ENCODE measurements around the gene COL4A1.

Gene COL4A1

GRCh38 chr13:110308656-110309359, 1.9 kb upstream of the COL4A1 start:
- no peak for DNase-seq

- DNase-seq, result no peak
Measured at GRCh38 chr13:110307767-110308655, 1.1 kb upstream of the COL4A1 start.

GRCh38 chr13:110306340-110306959, 507 bp downstream of the COL4A1 start:
- no peak for DNase-seq

DNA sequence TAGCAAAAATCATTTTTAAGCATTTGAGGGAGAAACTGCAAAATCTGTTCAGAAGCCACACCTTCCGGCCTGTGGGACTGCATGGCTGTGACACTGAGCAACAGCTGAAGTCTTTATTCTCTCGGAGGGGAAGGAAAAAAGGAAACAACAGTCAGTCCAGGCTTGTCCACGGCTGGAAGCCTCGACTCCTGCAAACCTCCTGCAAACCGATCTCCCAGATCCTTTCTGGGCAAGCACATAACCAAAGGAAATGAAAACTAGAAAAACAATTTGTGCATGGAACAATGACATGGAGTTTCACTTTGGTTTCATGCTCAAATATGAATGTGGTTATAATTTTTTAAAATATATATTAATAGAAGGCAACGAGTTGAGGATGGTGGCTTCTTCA, 1.0 kb downstream of the COL4A1 start:
- DNase-seq, result no peak

- no peak for DNase-seq
Measured at GRCh38 chr13:110305544-110305943, 1.4 kb downstream of the COL4A1 start.

- DNase-seq, result no peak
Measured at GRCh38 chr13:110305001-110305400, 2.0 kb downstream of the COL4A1 start.

GRCh38 chr13:110304256-110304655, 2.7 kb downstream of the COL4A1 start:
- no peak for DNase-seq

- DNase-seq, result no peak
Measured at GRCh38 chr13:110303644-110304043, 3.3 kb downstream of the COL4A1 start.

GRCh38 chr13:110302997-110303396, 4.0 kb downstream of the COL4A1 start:
- no peak for DNase-seq

GRCh38 chr13:110301606-110302553, 5.1 kb downstream of the COL4A1 start:
- DNase-seq, result no peak

- no peak for DNase-seq
Measured at GRCh38 chr13:110301083-110301482, 5.9 kb downstream of the COL4A1 start.

DNA sequence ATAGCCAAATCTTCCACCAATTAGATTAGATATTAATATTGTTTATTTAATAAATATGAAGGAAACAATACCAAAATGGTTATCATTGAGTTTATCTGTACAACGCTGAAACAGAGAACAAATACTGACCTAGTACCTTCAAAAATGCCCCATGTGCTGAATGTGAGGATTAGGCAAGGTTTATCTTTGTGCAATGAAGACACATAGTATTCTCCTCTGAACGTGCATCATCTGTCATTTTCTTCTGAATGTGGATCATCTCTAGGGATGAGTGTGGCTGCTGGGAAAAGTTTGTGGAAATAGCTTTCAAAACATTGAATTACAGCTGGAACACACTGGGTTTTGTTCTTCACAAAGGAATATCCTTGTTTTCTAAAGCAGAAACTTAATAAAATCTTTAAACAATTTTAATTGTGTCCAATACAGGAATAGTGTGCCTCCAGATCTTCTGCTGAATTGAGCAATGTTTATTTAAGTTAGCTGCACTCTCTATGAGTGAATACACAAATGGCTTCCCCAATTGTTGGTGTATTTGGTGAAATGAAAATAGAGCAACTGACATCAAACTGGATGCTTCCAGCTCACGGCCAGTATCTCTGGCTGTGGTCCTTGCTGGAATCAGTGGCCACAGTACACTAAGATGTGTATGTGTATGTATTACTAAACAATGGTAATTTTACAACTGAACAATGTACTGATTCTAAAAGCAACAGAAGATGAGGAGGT, 6.7 kb downstream of the COL4A1 start:
- no peak for DNase-seq

- DNase-seq, result no peak
Measured at GRCh38 chr13:110299283-110299840, 7.6 kb downstream of the COL4A1 start.

DNA sequence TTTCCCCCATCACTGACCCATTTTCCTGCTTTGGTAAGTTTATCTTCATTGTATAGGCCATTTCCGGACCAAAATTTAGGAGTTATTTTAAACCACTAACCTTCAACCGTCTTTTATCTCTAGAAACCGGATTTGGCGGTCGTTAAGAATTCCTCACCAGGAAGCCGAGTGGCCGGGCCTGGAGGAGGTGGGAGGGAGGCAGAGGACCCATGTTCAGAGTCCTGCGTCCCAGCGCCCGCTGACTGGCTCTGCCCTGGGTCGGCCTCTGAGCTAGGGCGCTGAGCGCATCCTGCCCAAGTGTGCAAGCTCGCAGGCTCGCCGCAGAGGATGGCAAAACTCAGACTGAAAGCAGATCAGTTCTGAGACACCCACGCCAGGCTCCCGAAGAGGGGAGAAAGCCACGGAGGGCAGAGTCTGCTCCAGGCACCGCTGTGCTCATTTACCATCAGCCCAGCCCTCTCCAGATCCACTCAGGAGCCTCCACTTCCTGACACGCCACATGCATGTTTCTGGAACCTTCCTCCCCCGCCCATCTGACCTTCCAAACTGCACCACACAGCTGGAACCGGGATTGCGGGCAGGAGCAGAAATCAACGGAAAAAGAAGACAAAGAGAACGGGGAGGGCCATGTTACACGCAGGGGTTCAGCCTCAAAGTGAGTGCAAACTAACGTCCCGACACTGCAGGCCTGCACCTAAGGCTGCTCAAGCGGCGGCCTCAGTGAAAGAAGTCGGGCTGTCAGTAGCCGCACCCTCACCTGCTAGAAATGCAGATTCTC, 8.3 kb downstream of the COL4A1 start:
- no peak for DNase-seq

DNA sequence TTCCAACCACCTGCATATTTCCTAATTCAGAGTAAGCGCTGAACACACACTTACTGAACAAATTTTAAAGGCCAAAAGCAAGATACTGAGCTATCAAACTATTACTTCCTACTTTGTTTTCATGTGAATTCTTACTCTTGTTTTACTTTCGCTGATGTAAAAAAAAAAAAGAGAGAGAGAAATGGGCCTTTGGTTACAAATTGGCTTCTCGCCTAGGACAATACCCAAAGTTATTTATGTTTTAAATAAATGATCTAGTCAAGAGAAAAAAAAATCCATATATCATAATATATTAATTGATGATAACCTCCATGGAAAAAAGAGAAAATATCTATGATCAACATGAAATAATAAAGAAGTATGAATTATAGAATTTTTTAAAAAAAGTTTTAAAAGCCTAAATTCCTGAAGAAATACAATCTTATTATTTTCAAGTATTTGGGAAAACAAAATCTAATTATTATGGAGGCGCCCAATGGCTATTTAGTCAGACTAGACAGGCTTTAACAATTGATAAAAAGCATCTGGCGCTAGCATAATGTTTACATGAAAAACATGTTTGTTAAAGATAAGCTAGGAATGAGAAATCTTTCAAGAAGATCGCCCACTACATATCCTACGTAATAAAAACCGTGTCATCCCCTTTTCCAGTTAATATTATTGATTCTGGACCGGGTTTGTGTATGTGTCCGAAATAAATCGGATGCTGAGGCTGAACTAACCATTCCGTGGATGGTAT, 9.0 kb downstream of the COL4A1 start:
- DNase-seq, result no peak

DNA sequence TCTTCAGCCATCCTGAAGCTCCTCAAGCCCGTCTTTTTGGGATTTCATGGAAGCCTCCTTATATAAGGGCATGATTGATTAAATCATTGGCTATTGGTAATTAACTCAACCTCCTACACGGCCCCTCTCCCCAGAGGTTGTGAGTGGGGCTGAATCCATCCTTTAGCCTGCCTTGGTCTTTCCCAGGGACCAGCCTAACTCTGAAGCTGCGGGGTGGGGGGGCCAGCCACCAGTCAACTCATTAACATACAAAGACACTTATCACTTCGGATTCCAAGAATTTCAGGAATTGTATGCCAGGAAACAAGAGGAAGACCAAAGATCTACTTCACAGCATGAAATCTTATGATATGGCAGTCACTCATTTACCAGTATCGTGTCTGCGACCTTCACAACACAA, 9.9 kb downstream of the COL4A1 start:
- no peak for DNase-seq

DNA sequence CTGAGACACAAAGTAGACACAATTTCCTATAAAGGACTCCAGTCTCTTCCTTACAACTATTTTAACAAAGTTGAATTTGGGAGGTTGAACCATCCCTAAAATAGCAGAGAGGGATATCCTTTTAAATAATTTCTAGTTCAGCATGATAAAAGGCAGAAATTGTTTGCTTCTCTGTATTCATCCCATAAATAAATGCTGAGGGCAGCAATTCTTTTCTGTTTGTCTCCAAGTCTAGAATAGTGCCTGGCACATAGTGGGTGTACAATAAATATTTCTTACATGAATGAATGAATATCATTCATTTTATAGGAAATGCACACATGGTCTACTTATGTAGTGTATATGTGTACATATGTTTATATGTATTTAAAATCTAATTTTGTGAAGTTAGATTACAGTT, 12.3 kb downstream of the COL4A1 start:
- no peak for DNase-seq

GRCh38 chr13:110294146-110294545, 12.8 kb downstream of the COL4A1 start:
- no peak for DNase-seq

- no peak for DNase-seq
Measured at GRCh38 chr13:110293649-110294048, 13.3 kb downstream of the COL4A1 start.

DNA sequence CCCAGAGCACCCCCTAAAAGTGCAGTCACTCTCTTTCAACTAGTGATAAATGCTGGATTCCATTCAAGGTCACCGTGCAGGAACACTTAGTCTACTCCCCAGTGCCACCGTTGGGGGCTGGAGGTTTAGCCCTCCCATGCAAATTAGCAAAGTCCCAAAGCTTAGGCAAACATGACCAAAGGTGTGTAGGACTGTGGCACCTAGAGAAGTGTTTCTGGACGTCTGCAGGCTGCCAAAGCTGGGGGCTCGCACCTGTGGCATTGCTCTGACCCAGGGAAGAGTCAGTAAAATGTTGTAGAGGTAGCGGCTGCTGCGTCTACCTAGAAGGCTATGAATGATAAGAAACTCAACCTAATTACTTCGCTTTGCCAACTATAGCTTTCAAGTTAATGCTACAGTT, 13.9 kb downstream of the COL4A1 start:
- no peak for DNase-seq
